Stimulated activated effector memory CD8-positive, alpha-beta T cell treated with anti-CD3 and anti-CD28 coated beads, Interleukin-12 subunit alpha, Interleukin-12 subunit beta, amount 100 ng/mL, for 72 hours (primary cell): ENCODE data around the gene RBFOX2.
"Not testable (repeated sequence)": the region's sequence is repeated elsewhere in the genome, so short reads cannot be mapped to it uniquely, and the experiment has no call there.

Experiments used
- ATAC-seq: fragments of 150-1000 bp; cut with Tn5 transposase; 2 replicates; pipeline ENCODE4 v1.10.0; 2021
- DNase-seq, 2 donors: peaks; one replicate each; pipeline ENCODE4 v3.0.0; 2021 to 2022; ENCODE audit warnings: low spot score in 2 of 2
- H3K27ac Mint-ChIP-seq: one replicate; pipeline ENCODE4 v1.8.0; 2022; ENCODE audit warnings: mild to moderate bottlenecking, mixed read lengths
- H3K36me3 Mint-ChIP-seq: one replicate; pipeline ENCODE4 v1.8.0; 2022; ENCODE audit warnings: mild to moderate bottlenecking, mixed read lengths
- H3K4me1 Mint-ChIP-seq: one replicate; pipeline ENCODE4 v1.8.0; 2022; ENCODE audit warnings: mixed read lengths
- H3K4me3 Mint-ChIP-seq: one replicate; pipeline ENCODE4 v1.8.0; 2022; ENCODE audit warnings: mild to moderate bottlenecking, mixed read lengths
- H3K9me3 Mint-ChIP-seq: one replicate; pipeline ENCODE4 v1.8.0; 2022; ENCODE audit warnings: mixed read lengths

The RBFOX2 gene

GRCh38 chr22:35791788-35792187 lies 236.8 kb downstream of the RBFOX2 start:
- ATAC-seq, H3K36me3 Mint-ChIP-seq, H3K27ac Mint-ChIP-seq, H3K4me1 Mint-ChIP-seq, H3K4me3 Mint-ChIP-seq, DNase-seq, H3K9me3 Mint-ChIP-seq: not testable (repeated sequence)

DNA sequence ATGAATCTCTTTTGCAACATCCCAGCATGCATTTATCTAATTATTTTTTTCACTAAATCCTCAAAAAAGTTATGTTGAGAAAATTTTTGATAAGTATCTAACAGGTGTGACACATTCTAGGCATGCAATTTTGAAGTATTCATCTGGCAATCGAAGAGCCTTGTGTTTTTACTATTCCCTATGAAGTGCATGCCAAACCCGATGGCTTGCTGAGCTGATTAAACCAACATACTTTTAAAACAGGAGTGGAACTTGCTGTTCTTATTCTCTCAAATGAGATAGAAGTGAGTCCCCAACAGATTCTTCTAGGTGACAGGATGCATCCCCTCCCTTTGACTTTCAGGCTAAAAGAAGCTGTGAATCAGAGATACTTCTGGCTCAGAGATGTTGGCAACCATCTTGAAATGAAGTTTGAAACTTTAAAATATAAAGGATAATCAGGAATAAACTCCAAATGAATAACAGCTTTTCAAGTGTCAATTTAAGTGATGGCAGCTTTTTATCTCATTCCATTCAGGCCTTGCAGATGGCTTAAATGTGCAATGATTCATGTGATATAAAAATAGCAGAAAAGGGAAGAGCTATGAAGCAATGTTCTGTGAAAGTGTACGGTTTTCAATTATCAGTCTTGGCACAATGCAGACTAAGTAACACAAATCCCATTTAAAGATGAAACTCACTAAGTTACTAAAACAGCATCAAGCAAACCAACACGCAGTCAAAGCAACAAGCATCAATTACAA lies 243.3 kb downstream of the RBFOX2 start:
- Mint-ChIP-seq H3K27ac (no peak overlapping the region), H3K4me3 (no peak overlapping the region), H3K4me1 (no peaks in the 10 kb centered on the region), H3K36me3 (no peaks in the 10 kb centered on the region), H3K9me3 (no peaks in the 10 kb centered on the region)
- DNase-seq, result no peak
- ATAC-seq, result no peak

DNA sequence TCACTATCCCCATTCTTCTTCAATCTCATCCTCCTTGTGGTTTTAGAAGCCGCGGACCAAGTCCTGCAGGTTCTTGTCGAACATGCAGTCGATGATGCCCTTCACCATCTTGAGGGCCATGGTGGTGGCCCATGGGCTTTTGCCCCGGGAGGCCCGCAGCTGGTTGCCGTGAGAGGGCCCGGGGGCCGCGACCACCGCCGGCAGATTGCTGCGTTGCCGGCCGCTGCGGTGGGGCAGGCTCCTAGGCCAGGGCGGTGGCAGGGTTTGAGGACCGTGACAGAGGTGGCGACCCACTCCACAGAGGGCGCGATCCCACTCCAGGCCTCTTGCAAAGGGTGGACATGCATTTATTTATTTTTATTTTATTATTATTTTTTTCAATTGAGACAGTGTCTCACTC lies 244.0 kb downstream of the RBFOX2 start:
- ATAC-seq, result no peak
- no peak overlapping the region for H3K27ac Mint-ChIP-seq
- no peaks in the 10 kb centered on the region for H3K9me3 Mint-ChIP-seq
- DNase-seq, result no peak
- no peak overlapping the region for H3K4me3 Mint-ChIP-seq
- no peaks in the 10 kb centered on the region for H3K4me1 Mint-ChIP-seq
- no peaks in the 10 kb centered on the region for H3K36me3 Mint-ChIP-seq

- DNase-seq (no peak), ATAC-seq (no peak)
- H3K9me3 Mint-ChIP-seq, result no peaks in the 10 kb centered on the region
- H3K36me3 Mint-ChIP-seq, result no peaks in the 10 kb centered on the region
- H3K4me1 Mint-ChIP-seq, result no peaks in the 10 kb centered on the region
- H3K27ac Mint-ChIP-seq, result no peak overlapping the region
- no peak overlapping the region for H3K4me3 Mint-ChIP-seq
Measured at GRCh38 chr22:35783943-35784614, 244.5 kb downstream of the RBFOX2 start.

- ATAC-seq (no peak), DNase-seq (no peak)
- Mint-ChIP-seq H3K27ac (no peak overlapping the region), H3K4me1 (no peaks in the 10 kb centered on the region), H3K4me3 (no peak overlapping the region), H3K9me3 (no peaks in the 10 kb centered on the region), H3K36me3 (no peaks in the 10 kb centered on the region)
Measured at GRCh38 chr22:35782504-35782903, 246.1 kb downstream of the RBFOX2 start.

- no peaks in the 10 kb centered on the region for H3K9me3 Mint-ChIP-seq
- no peak overlapping the region for H3K27ac Mint-ChIP-seq
- H3K36me3 Mint-ChIP-seq, result no peaks in the 10 kb centered on the region
- ATAC-seq, result no peak
- no peak for DNase-seq
- H3K4me1 Mint-ChIP-seq, result no peaks in the 10 kb centered on the region
- no peak overlapping the region for H3K4me3 Mint-ChIP-seq
Measured at GRCh38 chr22:35781898-35782297, 246.7 kb downstream of the RBFOX2 start.

DNA sequence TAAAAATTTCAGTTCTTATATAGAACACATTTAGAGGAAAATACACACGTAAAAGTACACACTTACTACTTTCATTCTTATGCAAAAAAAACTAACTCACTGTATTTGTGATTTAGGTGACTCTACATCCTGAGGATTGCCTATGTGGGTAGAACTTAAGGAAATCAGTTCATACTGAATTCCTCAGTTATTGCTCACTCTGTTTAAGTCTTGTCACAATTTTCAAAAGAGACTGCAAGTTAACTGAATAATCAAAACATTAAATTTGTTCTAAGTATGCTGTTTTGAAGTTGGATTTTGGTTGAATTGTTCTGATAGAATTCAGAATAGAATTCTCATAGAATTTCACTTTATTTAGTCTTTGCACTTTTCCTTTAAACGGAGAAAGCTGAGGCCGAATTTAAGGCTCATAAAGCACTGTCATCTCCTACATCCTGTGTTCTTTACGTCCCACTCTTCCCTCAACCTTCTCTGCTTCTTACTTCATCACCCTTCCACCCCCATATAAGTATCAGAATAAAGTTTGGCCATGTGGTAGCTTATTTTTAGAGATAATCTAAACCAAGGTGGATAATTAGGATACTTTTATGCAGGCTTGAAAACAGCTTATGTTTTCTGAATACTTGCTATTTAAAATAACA lies 251.2 kb downstream of the RBFOX2 start:
- no peak for ATAC-seq
- H3K4me3 Mint-ChIP-seq, result no peak overlapping the region
- H3K36me3 Mint-ChIP-seq, result no peaks in the 10 kb centered on the region
- DNase-seq, result no peak
- H3K9me3 Mint-ChIP-seq, result no peaks in the 10 kb centered on the region
- no peak overlapping the region for H3K27ac Mint-ChIP-seq
- H3K4me1 Mint-ChIP-seq, result no peaks in the 10 kb centered on the region

DNA sequence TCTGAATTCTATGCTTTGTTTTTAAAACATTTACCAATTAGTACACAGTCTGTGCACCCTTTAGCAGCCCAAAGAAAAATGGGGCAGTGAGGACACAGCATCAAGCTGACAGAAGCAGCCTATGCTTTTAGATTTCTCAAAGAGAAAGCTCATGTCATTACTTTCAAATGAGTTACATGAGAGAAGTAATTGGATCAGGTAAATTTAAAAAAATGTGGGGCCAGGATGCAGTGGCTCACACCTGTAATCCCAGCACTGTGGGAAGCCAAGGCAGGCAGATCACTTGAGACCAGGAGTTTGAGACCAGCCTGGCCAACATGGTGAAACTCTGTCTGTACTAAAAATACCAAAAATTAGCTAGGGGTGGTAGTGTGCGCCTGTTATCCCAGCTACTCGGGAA lies 253.3 kb downstream of the RBFOX2 start:
- H3K4me1 Mint-ChIP-seq, result no peaks in the 10 kb centered on the region
- H3K27ac Mint-ChIP-seq, result no peak overlapping the region
- DNase-seq, result no peak
- no peak overlapping the region for H3K4me3 Mint-ChIP-seq
- H3K9me3 Mint-ChIP-seq, result no peaks in the 10 kb centered on the region
- H3K36me3 Mint-ChIP-seq, result no peaks in the 10 kb centered on the region
- no peak for ATAC-seq

GRCh38 chr22:35769974-35770373 lies 258.6 kb downstream of the RBFOX2 start:
- Mint-ChIP-seq H3K36me3 (no peaks in the 10 kb centered on the region), H3K4me1 (no peaks in the 10 kb centered on the region), H3K9me3 (no peaks in the 10 kb centered on the region), H3K4me3 (no peak overlapping the region), H3K27ac (no peak overlapping the region)
- ATAC-seq (no peak), DNase-seq (no peak)

DNA sequence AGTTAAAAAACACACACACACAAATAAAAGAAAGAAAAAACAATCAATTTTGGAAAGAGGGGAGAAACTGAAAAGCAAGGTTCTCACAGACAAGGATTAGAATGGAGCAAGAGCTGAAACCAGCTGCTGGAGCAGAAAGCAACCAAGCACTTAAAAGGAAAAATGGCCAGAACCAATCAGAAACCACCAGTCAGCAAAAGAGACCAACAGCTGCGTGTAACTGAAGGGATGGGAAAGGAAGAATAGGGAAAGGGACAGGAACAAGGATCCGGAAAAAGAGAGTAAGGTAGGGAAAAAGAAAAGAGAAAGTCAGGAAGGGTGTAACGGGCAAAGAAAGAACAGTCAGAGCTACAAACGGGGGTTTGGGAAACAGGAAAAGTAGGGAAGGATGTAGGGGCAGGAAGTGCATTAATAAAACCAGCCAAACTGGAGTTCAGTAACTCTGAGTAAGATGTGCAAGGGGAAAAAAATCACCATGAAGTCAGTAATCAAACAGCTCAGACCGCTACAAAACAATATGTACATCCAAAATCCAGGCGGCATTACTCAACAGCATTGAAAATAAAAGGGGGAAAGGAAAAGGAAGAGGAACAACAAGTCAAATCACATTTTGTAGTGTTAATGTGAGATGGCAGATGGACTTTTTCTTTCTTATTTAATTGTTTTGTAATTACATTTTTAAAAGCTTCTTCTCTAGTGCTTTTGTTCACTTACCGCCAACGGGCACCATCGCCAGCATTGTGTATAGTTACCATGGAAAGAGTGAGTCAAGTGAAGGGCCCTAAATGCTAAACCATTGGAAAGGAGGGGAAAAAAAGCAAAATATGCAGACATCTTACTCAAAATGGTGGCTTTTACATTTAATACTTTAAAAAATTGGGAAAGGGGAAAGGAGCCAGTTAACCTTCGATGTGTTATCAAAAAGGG lies 261.7 kb downstream of the RBFOX2 start:
- DNase-seq (no peak), ATAC-seq (no peak)
- Mint-ChIP-seq H3K4me1 (no peaks in the 10 kb centered on the region), H3K9me3 (no peaks in the 10 kb centered on the region), H3K27ac (no peak overlapping the region), H3K4me3 (no peak overlapping the region), H3K36me3 (no peaks in the 10 kb centered on the region)

- DNase-seq (no peak), ATAC-seq (no peak)
- Mint-ChIP-seq H3K27ac (no peak overlapping the region), H3K9me3 (no peaks in the 10 kb centered on the region), H3K4me3 (no peak overlapping the region), H3K36me3 (no peaks in the 10 kb centered on the region), H3K4me1 (no peaks in the 10 kb centered on the region)
Measured at GRCh38 chr22:35761037-35761436, 267.6 kb downstream of the RBFOX2 start.

GRCh38 chr22:35758394-35758793 lies 270.2 kb downstream of the RBFOX2 start:
- H3K4me1 Mint-ChIP-seq, result no peaks in the 10 kb centered on the region
- ATAC-seq (no peak), DNase-seq (no peak)
- no peaks in the 10 kb centered on the region for H3K36me3 Mint-ChIP-seq
- H3K27ac Mint-ChIP-seq, result no peak overlapping the region
- H3K4me3 Mint-ChIP-seq, result no peak overlapping the region
- H3K9me3 Mint-ChIP-seq, result no peaks in the 10 kb centered on the region

DNA sequence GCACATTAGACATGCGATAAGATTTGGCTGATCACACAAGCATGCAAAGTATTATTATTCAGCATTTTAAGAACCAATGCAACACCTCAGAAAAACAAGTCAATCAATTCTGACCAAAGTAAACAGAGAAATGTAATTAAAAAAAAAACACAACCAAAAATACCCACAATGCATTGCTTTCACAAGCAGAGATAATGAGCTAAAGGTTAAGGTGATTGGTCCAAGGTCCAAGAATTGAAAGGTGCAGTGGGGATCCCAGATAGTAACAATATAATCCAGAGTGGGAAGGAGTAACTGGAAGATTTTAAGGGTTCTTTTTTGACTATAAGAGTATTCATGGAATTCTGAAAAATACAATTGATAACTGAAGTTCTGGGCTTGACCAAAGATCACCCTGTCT lies 271.9 kb downstream of the RBFOX2 start:
- Mint-ChIP-seq H3K4me3 (no peak overlapping the region), H3K4me1 (no peaks in the 10 kb centered on the region), H3K9me3 (no peaks in the 10 kb centered on the region), H3K36me3 (no peaks in the 10 kb centered on the region), H3K27ac (no peak overlapping the region)
- ATAC-seq (no peak), DNase-seq (no peak)

DNA sequence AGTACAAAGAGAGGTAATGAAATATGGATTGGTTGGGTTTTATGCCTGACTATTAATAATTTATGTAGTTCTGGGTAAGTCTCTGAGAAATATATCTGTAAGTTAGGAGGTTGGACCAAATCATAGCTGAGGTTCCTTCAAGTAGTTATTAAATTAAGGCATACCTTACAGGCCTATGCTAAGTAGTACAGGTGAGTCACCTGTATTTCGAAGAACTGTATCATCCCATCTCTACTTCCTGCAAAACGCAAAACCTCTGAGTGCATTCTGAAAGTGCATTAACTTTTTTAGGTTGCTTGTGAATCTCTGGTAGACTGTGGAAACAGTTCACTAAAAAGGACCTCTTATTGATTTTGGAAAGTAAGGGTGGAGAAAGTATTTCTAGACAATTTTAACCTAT lies 273.9 kb downstream of the RBFOX2 start:
- ATAC-seq (no peak), DNase-seq (no peak)
- Mint-ChIP-seq H3K4me1 (no peaks in the 10 kb centered on the region), H3K36me3 (no peaks in the 10 kb centered on the region), H3K4me3 (no peak overlapping the region), H3K9me3 (no peaks in the 10 kb centered on the region), H3K27ac (no peak overlapping the region)

- H3K27ac Mint-ChIP-seq, result no peak overlapping the region
- H3K4me1 Mint-ChIP-seq, result no peaks in the 10 kb centered on the region
- no peak for ATAC-seq
- no peaks in the 10 kb centered on the region for H3K9me3 Mint-ChIP-seq
- no peaks in the 10 kb centered on the region for H3K36me3 Mint-ChIP-seq
- no peak for DNase-seq
- no peak overlapping the region for H3K4me3 Mint-ChIP-seq
Measured at GRCh38 chr22:35752863-35753189, 275.8 kb downstream of the RBFOX2 start.
